ENCODE measurements around the gene LIPE.

LIPE gene

GRCh38 chr19:42409477-42409876 lies 17.7 kb downstream of the LIPE start:
- no peak for DNase-seq

DNA sequence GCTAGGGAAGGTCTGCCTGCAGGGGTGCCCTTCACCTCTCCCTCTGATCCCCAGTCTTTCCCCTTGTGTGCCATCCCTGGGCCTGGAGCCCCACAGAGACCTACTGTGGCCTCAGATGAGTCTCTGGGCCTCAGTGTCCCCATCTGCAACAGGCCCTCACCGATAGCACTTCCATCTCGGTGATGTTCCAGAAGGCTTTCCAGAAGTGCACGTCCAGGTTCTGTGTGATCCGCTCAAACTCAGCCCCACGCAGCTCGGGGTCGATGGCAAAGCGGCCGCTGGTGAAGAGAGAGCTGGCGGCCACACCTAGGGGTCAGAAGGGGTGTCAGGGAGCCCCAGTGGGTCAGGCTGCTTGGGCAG lies 19.4 kb downstream of the LIPE start:
- no peak for DNase-seq

DNA sequence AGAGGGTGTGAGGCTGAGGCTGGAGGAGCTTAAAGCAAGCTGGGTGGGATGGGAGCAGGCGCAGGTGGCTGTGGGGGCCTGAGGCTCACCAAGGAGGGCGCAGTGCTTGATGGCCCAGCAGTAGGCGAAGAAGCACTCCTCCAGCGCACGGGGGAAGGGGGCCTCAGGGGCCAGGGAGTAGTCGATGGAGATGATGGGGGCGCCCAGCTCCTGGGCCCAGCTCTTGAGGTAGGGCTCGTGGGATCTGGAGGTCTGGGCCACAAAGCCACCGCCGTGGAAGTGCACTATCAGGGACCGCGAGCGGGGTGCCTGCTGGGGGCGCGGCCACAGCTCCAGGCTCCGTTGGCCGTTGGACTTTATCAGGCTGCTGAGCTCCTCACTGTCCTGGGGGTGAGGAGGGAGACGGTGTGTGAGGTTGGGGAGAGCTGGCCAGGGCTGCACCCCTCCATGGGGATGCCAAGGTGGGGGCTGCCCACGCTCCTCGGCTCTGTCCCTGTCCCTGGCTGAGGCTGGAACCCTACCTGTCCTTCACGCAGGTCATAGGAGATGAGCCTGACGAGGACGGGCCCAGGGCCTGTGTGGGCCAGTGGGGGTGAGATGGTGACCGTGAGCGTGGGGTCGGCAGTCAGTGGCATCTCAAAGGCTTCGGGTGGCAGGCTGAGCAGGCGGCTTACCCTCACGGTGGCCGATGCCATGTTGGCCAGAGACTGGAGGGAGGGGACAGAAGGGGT lies 19.9 kb downstream of the LIPE start:
- DNase-seq, result no peak

GRCh38 chr19:42406111-42406510 lies 21.1 kb downstream of the LIPE start:
- DNase-seq, result no peak

GRCh38 chr19:42403586-42403985 lies 23.6 kb downstream of the LIPE start:
- DNase-seq, result no peak

GRCh38 chr19:42402376-42403116 lies 24.6 kb downstream of the LIPE start:
- no peak for DNase-seq

GRCh38 chr19:42401365-42402303 lies 25.6 kb downstream of the LIPE start:
- DNase-seq, result peak; percentile 90

DNA sequence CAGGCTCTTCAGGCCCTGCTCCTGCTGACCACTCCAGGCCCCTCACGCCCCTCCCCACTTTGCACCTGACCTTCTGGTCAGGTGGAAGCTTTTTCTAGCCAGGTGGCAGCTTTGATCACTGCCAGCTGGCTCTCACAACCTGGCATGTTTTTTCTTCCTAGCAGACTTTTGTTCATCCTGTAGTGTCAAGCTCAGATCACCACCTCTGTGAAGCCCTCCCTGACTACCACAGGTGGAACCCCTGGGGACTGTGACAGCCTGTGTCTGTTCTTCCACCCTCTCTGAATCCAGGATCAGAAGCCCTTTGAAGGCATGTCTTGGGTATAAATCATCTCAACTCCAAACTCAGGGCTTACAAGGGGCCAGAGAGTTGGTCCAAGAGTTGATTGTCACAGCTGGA lies 26.8 kb downstream of the LIPE start:
- DNase-seq, result no peak

DNA sequence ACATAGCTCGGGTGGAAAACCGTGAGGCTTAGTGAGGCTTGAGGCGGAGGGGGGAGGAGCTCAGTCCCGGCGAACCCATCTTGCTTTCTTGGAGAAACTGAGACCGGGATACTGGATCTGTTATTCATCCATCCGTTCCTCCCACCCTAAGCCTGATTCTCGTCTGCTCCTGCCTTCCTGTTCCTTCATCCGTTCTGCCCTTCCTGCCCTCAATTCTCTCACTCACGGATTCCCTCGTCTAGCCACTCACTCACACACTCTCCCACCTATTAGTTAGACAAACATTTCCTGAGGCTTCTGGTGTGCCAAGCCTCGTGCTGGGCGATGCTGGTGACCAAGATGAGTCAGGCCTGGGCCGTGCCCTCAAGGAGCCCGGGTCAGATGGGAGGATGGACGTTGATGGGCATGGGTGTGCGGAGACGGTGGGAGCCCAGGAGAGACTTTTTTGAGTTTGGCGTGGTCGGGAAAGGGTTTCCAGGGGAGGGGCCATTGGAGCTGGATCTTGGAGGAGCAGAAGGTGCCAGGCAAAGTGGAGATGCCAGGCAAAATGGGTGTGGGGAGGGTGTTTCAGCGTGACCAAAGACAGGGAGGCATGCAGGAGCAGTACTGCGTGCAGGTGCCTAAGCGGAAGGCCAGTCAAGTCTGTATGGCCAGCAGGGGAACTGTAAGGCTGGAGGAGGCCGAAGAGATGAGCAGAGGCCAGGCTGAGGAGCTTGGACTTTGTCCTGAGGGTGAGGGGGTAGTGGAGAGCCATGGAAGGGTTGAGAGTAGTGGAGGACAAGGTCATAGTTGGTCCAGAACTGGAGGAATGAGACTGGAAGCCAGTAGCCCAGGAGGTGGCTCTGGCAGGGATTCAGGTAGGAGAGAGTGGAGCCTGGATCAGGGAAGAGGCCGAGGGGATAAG lies 29.7 kb downstream of the LIPE start:
- no peak for DNase-seq

DNA sequence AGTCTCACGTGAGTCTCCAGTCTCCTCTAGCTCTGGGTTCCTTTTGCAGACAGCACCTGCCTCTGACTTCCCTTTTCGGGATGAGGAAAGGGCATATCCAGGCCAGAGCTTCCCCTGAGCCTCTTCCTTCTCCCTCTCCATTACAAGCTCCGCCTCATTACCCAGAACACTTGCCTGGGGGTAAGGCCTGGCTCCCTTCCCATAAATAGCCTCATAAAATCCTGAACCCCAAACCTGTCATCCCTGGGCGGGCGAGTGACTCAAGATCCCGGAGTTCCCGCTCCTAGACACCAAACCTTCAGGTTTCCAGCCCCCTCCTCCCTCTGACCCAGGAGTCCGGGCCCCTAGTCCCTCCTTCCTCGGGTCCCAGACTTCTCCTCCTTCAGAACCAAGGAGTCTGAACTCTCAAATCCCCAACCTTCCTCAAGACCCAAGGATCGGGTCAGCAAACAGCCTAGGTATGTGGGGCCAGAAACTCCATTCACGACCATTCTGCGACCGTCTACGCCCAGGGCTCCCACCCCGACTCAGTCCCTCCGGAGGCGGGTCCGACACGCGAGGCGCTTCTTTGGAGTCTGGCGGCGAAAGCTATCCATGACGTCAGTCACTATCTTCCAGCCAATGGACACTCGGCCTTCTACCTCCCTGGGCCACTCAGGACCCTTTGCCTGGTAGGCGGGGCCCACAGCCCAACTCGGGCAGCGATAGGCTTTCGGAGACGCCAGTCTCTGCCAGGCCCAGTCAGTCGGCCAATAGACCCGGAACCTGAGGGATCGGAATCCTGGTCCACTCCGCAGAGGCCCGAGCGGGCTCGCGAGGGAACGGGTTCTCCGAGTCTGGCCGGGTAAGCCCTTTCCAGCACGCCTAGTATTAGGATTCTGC lies 30.6 kb downstream of the LIPE start:
- peak; percentile 100 for DNase-seq

GRCh38 chr19:42394751-42395150 lies 32.4 kb downstream of the LIPE start:
- no peak for DNase-seq

DNA sequence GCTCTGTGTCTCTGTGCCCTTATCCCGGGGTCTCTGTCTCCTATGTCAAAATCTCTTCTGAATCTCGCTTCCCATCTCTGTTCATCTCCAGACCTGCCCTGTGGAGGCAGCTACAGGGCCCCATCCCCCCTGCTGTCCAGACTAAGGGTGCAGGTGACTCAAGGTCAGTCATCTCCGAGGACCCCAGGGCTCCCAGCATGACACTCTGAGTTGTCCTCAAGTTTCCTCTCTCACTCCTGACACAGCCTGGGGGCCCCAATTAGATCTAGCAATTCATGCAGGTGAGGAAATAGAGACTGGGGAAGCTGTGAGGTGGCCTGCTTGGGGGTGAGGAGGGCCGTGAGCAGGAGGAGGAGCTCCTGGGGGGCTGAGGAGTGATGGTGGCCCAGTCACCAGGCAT lies 35.0 kb downstream of the LIPE start:
- no peak for DNase-seq

GRCh38 chr19:42389899-42390298 lies 37.3 kb downstream of the LIPE start, which contains the start of gene CNFN:
Gene CNFN (minus strand): TSS chr19:42390297. CDS start chr19:42389037, 1,260 bp downstream.
- no peak for DNase-seq

GRCh38 chr19:42388851-42389489 lies 38.2 kb downstream of the LIPE start:
- DNase-seq, result no peak

DNA sequence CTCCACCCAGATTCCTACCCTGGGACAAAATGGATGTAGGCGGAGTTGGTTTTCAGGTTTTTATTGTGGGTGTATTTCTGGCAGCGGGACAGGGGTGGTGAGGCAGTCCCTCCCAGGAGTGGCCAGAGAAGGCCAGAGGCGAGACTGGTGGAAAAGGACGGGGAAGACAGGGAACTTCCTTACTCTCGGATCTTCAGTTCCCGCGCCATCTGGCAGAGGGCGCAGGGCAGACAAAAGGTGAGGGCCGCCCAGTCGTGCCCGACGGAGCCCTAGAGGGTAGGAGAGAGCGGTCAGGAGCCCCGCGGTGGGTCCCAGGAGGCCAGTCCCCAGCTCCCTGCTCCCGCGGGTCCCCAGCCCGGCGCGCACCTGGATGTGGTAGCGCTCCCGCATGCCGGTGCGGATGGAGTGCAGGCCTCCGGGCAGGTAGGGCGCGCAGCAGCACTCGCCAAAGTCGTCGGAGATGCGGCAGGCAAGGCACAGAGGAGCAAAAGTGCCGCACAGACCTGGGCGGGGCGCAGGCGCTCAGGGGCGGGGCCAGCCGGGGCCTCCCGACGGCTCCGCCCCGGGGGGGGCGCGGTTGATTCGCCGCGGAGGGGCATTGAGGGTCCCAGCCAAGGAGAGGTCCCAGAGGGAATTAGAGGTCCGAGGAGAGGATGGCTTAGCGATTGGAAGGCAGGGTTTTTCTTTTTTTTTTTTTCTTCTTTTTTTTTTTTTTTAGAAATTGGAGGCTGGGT lies 40.0 kb downstream of the LIPE start:
- peak; percentile 89 for DNase-seq

GRCh38 chr19:42380155-42380554 lies 47.0 kb downstream of the LIPE start:
- DNase-seq, result no peak

DNA sequence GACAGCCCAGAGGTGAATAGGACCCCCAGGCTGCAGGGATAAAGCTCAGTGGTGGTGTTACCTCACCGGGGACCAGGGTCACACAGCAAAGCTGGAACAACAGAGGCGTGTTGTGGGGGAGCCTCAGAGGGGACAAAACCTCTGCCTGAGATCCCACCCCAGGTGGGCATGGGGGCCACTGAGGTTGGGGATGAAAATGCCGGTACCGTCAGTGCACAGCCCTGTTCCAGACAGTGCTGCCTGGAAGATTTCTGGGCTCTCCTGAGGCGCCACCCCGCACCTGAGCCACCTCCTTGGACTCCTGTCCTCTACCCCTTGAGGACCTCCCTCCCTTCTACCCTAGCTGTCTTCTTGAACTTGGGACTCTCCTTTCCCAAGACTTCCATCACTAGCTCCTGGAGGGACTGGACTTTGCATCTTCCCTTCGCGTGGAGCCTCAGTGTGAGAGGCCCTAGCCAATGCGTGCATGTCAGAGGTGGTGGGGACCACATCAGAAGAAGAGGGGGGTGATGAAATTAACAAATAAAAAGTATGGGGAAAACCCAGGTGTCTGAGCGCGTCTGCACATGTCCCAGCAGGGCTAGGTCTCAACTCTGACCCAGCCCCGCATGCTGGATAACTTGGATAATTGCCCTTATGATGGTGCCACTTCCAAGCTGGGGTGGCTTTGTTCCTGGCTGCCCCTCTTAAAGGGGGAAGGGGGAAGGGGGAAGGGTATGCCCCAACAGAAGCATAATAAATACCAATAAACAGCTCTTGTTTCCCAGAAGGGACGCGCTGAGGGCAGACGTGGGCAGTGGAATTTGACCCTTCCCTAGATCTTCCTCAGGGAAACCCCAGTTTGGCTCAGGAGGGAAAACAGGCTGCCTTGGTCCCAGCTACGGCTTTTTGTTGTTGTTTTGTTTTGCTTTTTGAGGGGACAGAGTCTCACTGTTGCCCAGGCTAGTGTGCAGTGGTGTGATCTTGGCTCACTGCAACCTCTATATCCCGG lies 48.7 kb downstream of the LIPE start:
- DNase-seq, result peak; percentile 39

- DNase-seq, result no peak
Observed at GRCh38 chr19:42376177-42376555, 51.0 kb downstream of the LIPE start.

Data from NCI-H82 (cell line).